MG63 (cell line): ENCODE results near the gene CANT1. TPM values are rescaled to one million over a fixed set of nuclear protein-coding genes. Genes with fewer than 3 reads are reported as not detected.
"Not testable (repeated sequence)": the region's sequence is repeated elsewhere in the genome, so short reads cannot be mapped to it uniquely, and the experiment has no call there.

ENCODE experiments used
- DNase-seq: peaks from one replicate; pipeline ENCODE4 v3.0.0-alpha.2; 2020
- H3K27me3 ChIP-seq: fragments of 250-450 bp; sonication (Bioruptor Pico); 2 replicates; pipeline ENCODE4 v1.5.1; 2020; ENCODE audit warnings: mild to moderate bottlenecking, moderate library complexity
- H3K36me3 ChIP-seq: fragments of 250-450 bp; sonication (Bioruptor Pico); 2 replicates; pipeline ENCODE4 v1.5.1; 2020; ENCODE audit warnings: mild to moderate bottlenecking, moderate library complexity
- H3K4me3 ChIP-seq: fragments of 250-450 bp; sonication (Bioruptor Pico); 2 replicates; pipeline ENCODE4 v1.5.1; 2020; ENCODE audit warnings: mild to moderate bottlenecking, moderate library complexity
- H3K9me3 ChIP-seq: fragments of 250-450 bp; sonication (Bioruptor Pico); 2 replicates; pipeline ENCODE4 v1.5.1; 2020; ENCODE audit warnings: mild to moderate bottlenecking, moderate library complexity
- total RNA-seq: library from RNA; depleted of rRNA; stranded (reverse); fragments of >200 nt; shearing (Covaris generic); gene quantifications from 2 replicates; pipeline ENCODE4 v1.2.3, GENCODE V29; 2014; ENCODE audit warnings: low replicate concordance

Gene CANT1
- total RNA-seq, 1 experiment from 2014 or later: 112 TPM

DNA sequence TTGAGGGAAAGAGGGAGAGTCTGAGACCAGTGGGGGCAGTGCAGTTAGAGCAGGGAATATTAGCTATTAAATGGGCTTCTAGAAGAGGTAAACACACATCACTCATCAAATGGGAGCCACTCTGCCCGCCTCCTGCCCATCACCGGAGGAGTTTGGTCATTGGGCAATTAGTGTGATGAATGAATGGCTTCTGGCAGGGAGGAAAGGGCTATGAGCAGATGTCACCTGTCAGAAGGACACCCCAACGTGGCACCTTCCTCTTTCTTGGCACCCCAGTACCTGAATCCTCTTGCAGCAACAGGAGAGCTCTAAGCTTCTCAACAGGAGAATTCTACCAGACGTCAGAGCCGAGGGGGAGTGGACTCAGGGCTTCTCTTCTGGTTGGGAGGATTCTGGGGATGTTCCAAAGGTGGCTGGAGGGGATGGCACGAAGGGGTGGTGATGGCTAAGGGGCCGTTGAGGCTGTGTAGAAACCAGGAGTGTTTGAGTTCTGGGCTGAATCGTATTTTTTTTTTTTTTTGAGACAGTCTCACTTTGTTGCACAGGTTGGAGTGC lies 25.4 kb upstream of the CANT1 start:
- Histone ChIP-seq H3K4me3 (no peak overlapping the region), H3K9me3 (no peaks in the 10 kb centered on the region), H3K36me3 (no peaks in the 10 kb centered on the region; the same call in 1 of the 2 replicates), H3K27me3 (no peaks in the 10 kb centered on the region)
- DNase-seq: no peak

DNA sequence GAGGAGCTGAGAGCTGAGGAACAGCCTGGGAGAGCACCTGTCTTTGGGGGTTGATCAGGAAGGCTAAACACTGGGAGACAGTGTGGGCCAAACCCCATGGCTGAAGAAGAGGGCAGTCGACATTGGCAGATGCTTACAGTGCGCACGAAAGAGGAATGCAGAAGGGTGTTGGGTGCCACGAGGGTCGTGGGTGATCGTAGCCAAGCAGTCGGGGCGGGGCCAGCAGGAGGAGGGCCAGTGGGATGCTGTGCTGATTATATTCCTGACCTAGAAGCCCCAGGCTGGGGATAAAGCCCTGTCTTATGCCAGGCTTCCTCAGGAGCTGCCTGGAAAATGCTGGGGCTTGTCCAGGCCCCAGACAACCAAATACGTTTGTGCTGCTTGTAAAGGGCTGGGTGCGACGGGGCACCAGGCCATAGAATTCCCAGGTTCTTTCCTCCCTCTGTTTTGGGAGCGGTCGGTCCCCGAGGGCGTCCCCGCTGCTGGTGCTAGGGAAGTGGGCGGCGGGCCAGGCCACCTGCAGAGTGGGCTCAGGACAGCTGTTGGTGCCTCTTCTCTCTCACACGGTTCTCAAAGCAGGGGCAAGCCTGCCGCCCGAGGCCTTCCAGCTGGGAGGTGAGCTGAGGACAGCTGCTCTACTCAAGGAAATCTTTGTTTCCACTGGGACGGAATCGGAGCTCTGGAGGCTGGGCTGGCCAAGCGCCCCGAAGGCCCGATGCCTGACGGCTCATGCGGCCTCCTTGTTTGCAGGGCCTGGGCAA lies 24.4 kb upstream of the CANT1 start:
- Histone ChIP-seq H3K9me3 (no peaks in the 10 kb centered on the region), H3K4me3 (no peak overlapping the region), H3K36me3 (no peaks in the 10 kb centered on the region; the same call in 1 of the 2 replicates), H3K27me3 (no peaks in the 10 kb centered on the region)
- peak; percentile 65 for DNase-seq

DNA sequence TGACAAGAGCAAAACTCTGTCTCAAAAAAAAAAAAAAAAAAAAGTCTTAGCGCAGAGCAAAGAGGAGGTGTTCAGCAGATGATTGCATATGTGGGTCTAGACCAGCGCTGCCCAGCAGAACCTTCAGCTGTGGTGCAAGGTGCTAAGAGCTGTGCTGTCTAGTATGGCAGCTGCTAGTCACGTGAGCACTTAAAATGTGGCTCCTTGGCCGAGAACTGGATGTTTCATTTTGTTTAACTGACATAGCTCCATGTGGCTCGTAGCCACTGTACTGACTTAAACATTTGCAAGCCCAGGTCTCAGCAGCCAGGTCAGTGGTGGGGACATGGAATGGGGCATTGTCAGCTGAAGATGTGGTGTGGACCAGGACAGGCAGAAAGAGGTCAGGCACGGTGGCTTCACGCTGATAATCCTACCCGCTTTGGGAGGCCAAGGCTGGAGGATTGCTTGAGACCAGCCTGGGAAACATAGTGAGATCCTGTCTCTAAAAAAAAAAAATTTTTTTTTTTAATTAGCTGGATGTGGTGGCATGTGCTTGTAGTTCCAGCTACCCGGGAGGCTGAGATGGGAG lies 23.6 kb upstream of the CANT1 start:
- no peak overlapping the region for H3K4me3 ChIP-seq
- no peaks in the 10 kb centered on the region; the same call in 1 of the 2 replicates for H3K36me3 ChIP-seq
- H3K9me3 ChIP-seq: no peaks in the 10 kb centered on the region
- H3K27me3 ChIP-seq: no peaks in the 10 kb centered on the region
- DNase-seq: no peak

DNA sequence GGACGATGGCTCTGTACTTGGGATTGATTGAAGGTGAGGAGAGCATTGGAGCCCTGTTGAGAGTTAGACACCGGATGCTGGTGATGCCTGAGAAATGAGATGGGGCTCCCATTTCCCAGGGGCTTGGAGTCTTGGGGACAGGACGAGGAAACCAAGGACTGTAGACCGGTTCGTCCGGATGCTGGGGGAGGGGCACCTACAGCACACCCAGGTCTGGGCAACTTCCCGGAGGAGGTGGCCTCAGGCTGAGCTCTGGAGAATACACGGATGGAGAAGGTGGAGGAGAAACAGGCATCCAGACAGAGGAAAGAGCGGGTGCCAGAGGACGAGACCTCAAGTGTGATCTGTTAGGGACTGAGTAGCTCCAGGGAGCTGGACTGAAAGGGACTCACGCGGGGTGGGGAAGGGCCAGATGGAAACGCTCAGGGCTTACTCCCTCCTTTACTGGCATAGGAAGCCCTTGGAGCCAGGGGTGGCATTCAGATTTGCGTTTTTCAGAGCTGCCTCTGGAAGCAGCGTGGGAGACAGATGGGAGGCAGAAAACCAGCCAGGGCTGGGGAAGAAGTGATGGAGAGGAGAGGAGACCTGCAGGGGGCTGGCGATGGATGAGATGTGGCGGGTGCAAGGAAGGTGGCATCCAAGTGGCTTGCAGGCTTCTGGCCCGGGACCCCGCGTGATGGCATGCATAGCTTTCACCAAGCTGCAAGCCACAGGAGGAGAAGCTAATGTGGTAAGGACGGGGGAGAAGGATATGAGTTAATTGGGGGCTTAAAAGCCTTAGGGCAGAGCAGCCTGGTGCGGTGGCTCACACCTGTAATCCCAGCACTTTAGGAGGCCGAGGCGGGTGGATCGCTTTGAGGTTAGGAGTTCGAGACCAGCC lies 22.7 kb upstream of the CANT1 start:
- Histone ChIP-seq H3K9me3 (no peaks in the 10 kb centered on the region), H3K27me3 (no peaks in the 10 kb centered on the region), H3K4me3 (no peak overlapping the region), H3K36me3 (no peaks in the 10 kb centered on the region)
- DNase-seq: no peak

DNA sequence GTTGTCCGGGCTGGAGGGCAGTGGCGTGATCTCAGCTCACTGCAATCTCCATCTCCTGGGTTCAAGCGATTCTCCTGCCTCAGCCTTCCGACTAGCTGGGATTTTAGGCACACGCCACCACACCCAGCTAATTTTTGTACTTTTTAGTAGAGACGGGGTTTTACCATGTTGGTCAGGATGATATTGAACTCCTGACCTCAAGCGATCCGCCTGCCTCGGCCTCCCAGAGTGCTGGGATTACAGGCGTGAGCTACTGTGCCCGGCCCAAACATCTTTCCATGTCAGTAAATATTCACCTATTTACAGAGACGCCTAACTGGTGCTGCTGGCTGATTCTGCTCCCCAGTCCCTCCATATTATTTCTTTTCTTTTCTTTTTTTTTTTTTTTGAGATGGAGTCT lies 21.1 kb upstream of the CANT1 start:
- H3K4me3 ChIP-seq, DNase-seq, H3K27me3 ChIP-seq, H3K9me3 ChIP-seq, H3K36me3 ChIP-seq: not testable (repeated sequence)

DNA sequence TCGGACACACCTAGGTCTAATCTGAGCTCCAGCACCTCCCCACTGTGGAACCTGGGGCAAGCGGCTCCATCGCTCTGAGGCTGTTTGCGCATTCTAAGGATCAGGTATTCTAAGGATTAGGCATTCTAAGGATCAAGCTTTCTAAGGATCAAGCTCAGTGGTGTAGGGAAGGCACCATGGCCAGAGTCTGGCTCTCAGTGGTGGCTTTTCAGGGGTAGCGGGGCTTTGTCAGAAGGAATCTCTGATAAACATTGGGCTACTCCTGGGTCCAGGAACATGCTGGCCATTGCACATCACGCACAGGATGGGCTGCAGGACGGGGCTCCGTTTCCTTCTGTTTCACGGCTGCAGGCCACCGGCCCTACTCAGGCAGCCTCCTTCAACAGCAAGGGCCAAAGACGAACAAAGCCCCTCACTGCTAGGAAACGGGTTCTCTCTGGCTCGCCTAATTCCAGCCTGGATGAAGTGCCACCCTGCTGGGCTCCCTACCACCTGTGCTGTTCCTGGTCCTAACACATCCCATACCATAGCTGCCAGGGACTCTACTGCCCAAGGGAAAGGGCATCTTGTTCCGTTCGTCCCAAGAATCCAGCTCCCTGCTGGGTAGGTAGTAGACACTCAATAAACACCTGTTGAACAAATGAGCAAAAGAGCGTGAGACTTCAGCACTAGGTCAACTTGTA lies 19.9 kb upstream of the CANT1 start:
- no peak overlapping the region for H3K4me3 ChIP-seq
- no peak for DNase-seq
- H3K9me3 ChIP-seq: no peaks in the 10 kb centered on the region
- H3K27me3 ChIP-seq: no peaks in the 10 kb centered on the region
- H3K36me3 ChIP-seq: no peaks in the 10 kb centered on the region

DNA sequence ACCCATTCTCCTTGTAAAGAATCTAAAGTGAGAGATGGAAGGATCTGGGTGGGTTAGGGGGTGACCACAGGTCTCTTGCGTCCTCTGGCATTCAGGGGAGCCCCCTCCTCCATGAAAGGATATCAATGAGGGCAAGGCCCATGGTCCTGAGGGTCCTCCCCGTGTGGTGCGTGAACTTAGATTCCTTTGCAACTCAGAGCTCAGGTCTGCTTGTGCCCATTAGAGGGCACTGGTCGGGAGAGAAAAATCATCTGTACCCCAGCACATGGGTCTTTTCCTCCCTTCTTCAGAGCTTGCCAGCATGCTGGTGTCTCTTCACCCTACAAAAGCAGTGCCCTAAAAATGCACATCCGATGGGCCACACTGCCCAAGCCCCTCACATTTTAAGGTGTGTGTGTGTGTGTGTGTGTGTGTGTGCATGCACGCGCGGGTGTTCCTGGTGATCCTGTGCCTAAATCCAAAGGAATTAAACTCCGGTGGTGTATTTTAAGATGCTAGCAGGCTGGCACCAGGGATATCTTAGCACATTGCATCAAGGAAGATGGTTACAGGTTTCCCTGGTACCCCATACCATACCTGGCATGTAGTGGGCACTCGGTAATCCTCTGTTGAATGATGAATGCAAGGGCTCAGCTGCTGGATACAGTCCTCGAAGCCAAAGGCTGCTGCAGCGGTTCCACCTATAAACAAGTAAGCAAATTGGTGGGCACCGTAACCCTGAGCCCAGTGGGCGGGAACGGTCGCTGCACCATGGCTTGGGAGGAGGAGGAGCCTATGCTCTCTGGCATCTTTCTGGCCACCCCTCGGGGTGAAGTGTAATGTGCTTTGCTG lies 19.1 kb upstream of the CANT1 start:
- DNase-seq: no peak
- Histone ChIP-seq H3K9me3 (no peaks in the 10 kb centered on the region), H3K27me3 (no peaks in the 10 kb centered on the region), H3K4me3 (no peak overlapping the region), H3K36me3 (no peaks in the 10 kb centered on the region)

DNA sequence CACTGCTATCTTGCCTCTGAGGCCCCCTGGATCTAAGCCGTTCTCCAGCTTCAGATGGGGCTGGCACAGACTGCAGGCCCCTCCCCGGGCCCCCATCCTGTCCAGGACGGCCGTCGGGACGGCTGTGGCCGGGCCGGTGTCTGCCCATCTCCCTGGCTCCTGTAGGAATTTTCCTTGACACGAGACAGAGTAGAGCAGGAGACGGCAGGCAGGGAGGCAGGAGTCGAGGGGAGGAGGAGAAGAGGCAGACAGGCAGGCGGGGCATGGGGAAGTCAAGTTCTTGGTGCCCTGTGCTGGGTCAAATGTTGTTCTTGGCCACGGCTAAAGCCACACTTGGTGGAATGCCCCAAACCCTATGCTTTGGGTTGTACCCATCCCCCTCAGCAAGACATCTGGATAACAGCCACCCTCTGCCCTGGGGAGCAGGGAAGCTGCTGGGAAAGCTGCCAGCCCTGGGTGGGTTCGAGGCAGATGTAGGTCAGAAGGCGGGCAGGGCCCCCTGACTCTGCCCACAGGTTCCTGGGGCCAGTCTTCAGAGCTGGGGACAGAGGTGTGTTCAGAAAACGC lies 18.4 kb upstream of the CANT1 start:
- Histone ChIP-seq H3K27me3 (no peaks in the 10 kb centered on the region; the same call in 1 of the 2 replicates), H3K36me3 (no peaks in the 10 kb centered on the region), H3K4me3 (no peak overlapping the region), H3K9me3 (no peaks in the 10 kb centered on the region)
- DNase-seq: peak; percentile 94

DNA sequence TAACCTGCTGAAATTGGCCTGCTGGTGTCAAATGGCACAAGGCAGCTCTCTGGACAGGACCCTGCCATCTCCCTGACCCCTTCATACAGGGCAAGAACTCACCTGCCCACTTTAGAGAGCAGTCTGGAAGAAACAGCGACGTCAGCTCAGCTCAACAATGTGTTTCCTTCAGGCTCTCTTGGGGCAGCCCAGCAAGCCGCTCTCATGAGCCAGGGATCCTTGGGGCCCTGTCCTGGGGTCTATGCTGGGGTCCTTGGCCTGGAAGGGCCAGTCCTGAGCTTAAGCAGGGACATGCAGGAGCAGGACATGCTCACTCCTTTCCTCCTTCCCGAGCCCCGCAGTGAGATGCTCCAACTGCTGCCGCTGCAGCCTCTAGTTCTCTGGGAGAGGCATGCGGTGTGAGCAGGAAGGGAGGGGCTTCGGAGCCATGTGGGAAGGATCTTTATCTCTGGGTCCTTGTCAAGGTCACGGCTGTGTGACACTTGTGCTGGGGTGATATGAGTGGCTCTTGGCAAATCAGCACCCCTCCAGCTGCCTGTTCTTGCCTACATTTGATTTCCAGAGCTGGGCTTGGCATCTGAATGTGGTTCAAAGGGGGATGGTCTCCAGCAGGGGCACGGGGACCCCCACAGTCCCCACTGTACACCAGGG lies 17.8 kb upstream of the CANT1 start:
- DNase-seq: no peak
- H3K27me3 ChIP-seq: no peaks in the 10 kb centered on the region; the same call in 1 of the 2 replicates
- no peaks in the 10 kb centered on the region for H3K36me3 ChIP-seq
- no peak overlapping the region for H3K4me3 ChIP-seq
- H3K9me3 ChIP-seq: no peaks in the 10 kb centered on the region

DNA sequence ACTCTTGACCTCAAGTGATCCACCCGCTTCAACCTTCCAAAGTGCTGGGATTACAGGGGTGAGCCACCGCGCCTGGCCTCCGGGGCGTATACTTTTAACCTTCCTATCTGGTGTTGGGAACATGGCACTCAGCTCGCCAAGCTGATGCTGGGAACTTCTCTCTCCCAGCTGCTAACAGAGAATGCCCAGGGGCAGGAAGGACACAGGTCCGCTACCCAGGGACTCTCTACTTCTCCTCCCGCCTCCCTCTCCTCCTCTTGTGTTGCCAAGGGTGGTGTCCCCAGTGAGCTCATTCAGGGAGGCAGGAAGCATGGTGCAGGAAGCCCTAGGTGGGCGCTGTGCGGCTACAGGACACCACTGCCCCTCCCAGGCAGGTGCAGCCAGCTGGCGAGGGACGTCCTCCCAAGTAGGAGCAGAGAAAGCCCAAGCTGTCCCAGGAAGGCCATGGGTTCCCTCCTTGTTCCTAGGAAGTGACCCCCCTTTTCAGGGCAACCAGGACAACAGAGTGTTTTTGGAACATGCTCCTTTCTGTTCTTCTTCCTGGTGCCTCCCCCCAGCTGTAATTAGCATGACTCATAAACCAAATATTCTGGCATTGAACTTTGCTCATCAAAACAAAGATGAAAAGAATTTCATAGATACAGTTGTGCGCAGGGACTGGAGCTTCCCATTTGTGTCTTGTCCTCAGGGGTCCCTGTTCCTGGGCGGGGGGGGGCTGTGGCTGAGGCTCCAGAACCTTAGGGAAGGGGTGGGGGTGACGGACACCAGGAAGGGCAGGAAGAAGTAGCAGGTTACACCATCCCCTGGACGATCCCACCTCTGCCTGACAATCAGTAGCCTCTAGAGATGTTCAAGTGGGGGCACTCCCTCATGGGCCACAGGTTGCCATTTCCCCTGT lies 17.1 kb upstream of the CANT1 start:
- Histone ChIP-seq H3K36me3 (no peaks in the 10 kb centered on the region), H3K4me3 (no peak overlapping the region), H3K27me3 (no peaks in the 10 kb centered on the region; the same call in 1 of the 2 replicates), H3K9me3 (no peaks in the 10 kb centered on the region)
- peak; percentile 74 for DNase-seq

DNA sequence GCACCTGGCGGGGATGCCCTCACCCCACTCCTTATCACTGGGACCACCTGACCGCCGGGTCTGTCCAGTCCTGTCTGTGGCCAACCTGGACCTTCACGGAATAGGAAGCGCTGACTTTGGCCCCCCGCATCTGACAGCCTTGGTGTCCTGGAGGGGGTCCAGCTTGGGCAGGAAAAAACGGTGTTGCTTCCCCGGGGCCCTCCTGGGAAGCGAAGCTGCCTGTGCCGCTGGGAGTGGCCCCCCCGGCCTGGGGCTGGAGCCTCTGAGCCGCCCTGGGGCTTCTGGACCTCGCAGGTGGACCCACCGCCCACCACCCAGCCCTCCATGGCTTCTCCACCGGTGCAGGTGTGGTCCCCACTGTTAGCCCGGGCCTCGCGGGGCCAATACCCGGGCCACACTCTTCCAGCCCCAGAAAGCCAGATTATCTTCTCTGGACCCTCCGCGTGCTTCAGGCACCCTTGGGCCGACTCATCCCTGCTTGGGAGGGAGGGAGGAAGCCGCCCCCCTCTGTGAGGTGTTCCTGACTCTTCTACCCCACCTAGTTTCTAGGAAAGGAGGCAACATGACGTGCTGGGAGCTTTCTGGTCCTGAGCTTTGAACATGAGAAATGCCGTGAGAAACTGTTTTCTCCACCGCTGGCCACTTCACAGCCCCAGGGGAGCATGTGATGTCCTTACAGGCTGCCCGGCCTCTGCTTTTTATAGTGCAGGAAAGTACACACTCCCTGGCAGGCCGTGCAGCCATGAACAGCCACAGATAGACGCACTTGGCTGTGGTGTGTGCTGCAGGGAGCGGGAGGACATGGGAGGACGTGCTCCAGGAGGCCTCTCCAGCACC lies 15.6 kb upstream of the CANT1 start:
- no peaks in the 10 kb centered on the region; the same call in 1 of the 2 replicates for H3K27me3 ChIP-seq
- H3K4me3 ChIP-seq: peak overlapping the region; percentile 61
- H3K36me3 ChIP-seq: no peaks in the 10 kb centered on the region
- DNase-seq: no peak
- H3K9me3 ChIP-seq: no peaks in the 10 kb centered on the region

DNA sequence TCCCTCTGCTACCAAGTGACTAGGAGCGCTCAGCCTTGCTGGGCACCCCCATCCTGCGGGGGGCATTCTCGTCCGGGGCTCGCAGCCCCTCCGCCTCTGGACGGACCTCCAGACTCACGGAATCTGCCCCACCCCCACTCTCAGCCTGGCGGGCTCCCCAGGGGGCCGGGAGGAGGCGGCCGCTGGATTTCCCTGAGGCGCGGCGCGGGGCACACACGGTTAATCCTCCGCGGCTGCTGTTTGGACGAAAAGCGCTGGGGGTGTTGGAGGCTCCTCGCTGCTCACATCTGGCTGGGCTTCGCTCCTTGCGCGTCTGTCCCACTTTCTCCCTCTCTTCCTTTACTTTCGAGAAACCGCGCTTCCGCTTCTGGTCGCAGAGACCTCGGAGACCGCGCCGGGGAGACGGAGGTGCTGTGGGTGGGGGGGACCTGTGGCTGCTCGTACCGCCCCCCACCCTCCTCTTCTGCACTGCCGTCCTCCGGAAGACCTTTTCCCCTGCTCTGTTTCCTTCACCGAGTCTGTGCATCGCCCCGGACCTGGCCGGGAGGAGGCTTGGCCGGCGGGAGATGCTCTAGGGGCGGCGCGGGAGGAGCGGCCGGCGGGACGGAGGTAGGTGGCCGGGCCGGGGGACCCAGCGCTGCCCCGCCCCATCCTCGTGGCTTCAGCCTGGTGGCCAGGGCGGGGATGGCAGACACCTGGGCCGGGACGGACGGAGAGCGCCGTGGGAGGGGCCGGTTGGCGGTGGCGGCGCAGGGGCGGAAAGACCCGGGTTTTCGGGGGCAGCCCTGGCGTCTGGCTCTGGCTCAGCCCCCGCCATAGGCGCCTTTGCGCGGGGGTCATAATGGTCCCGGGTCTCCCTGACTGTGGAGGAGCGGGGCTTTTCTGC lies 14.6 kb upstream of the CANT1 start, which contains the start of gene C1QTNF1:
Gene C1QTNF1 (plus strand): TSS at position 284 of the 886 bp plus-strand sequence. CDS start 19,800 bp downstream, outside the sequence.
- H3K27me3 ChIP-seq: no peaks in the 10 kb centered on the region; the same call in 1 of the 2 replicates
- H3K4me3 ChIP-seq: peak within 1 kb of the TSS; percentile 61
- DNase-seq: peak; percentile 62
- H3K9me3 ChIP-seq: no peaks in the 10 kb centered on the region
- H3K36me3 ChIP-seq: no peaks in the 10 kb centered on the region
